Smooth muscle cell (in vitro differentiated cells): ENCODE results near the gene GRHL3. TPM values are rescaled to one million over a fixed set of nuclear protein-coding genes. Genes with fewer than 3 reads are reported as not detected.

Experiments
- DNase-seq: peaks from one replicate; lab custom pipeline; 2025; ENCODE audit not compliant: unreplicated experiment; lab: John Stamatoyannopoulos, UW
- H2AFZ ChIP-seq: fragments of 200-600 bp; sonication (generic); 2 replicates; pipeline ENCODE4 v1.6.0; 2016; ENCODE audit warnings: antibody characterized with exemption, low read depth, mild to moderate bottlenecking
- H3F3A ChIP-seq: fragments of 200-600 bp; sonication (generic); 2 replicates; pipeline ENCODE4 v1.6.0; 2017; ENCODE audit warnings: antibody characterized with exemption, low read depth
- H3K27ac ChIP-seq: fragments of 200-600 bp; sonication (generic); 2 replicates; pipeline ENCODE4 v1.5.1; 2016; ENCODE audit warnings: low read depth, mild to moderate bottlenecking
- H3K27me3 ChIP-seq: fragments of 200-600 bp; sonication (generic); 2 replicates; pipeline ENCODE4 v1.6.1; 2016; ENCODE audit warnings: low read depth, mild to moderate bottlenecking
- H3K36me3 ChIP-seq: fragments of 200-600 bp; sonication (generic); 2 replicates; pipeline ENCODE4 v1.5.1; 2016; ENCODE audit warnings: low read depth
- H3K4me1 ChIP-seq: fragments of 200-600 bp; sonication (generic); 2 replicates; pipeline ENCODE4 v1.5.1; 2016; ENCODE audit warnings: low read depth
- H3K4me2 ChIP-seq: fragments of 200-600 bp; sonication (generic); 2 replicates; pipeline ENCODE4 v1.6.0; 2016; ENCODE audit warnings: mild to moderate bottlenecking
- H3K4me3 ChIP-seq: fragments of 200-600 bp; sonication (generic); 2 replicates; pipeline ENCODE4 v1.5.1; 2016; ENCODE audit warnings: mild to moderate bottlenecking
- H3K79me2 ChIP-seq: fragments of 200-600 bp; sonication (generic); 2 replicates; pipeline ENCODE4 v1.6.0; 2016; ENCODE audit warnings: low read depth, mild to moderate bottlenecking
- H3K9ac ChIP-seq: fragments of 200-600 bp; sonication (generic); 2 replicates; pipeline ENCODE4 v1.6.0; 2016; ENCODE audit warnings: low read depth
- H3K9me3 ChIP-seq: fragments of 200-600 bp; sonication (generic); replicated peaks from 2 replicates; pipeline ENCODE4 v1.5.1; 2016; ENCODE audit warnings: low read depth
- H4K20me1 ChIP-seq: fragments of 200-600 bp; sonication (generic); 2 replicates; pipeline ENCODE4 v1.6.0; 2016; ENCODE audit warnings: low read depth
- WGBS: methylation state at CpG from one replicate; pipeline ENCODE4 v1.1.7; 2016; ENCODE audit warnings: low lambda C conversion rate; 5-methylcytosine and 5-hydroxymethylcytosine counted together
- polyA plus RNA-seq: library from polyadenylated mRNA; unstranded; fragments of >200 nt; fragmentation: Nextera tagmentation; extraction: Ambion mirVana; gene quantifications from 2 replicates; pipeline ENCODE4 v1.2.1, GENCODE V29; 2016
- total RNA-seq: library from RNA; depleted of rRNA; stranded (reverse); fragments of >200 nt; gene quantifications from 2 replicates; pipeline ENCODE4 v1.2.3, GENCODE V29; 2014
- TF ChIP-seq, protein P1 (sequence below): fragments of 200-600 bp; sonication (generic); IDR thresholded peaks from 2 replicates; pipeline ENCODE4 v1.5.1; 2017; ENCODE audit warnings: borderline replicate concordance, mild to moderate bottlenecking, antibody characterized with exemption; ENCODE audit not compliant: insufficient read depth, poor library complexity, severe bottlenecking

Gene GRHL3
- total and polyA plus RNA-seq, 2 experiments from 2014 or later, result 0.87 to 10.5 TPM

DNA sequence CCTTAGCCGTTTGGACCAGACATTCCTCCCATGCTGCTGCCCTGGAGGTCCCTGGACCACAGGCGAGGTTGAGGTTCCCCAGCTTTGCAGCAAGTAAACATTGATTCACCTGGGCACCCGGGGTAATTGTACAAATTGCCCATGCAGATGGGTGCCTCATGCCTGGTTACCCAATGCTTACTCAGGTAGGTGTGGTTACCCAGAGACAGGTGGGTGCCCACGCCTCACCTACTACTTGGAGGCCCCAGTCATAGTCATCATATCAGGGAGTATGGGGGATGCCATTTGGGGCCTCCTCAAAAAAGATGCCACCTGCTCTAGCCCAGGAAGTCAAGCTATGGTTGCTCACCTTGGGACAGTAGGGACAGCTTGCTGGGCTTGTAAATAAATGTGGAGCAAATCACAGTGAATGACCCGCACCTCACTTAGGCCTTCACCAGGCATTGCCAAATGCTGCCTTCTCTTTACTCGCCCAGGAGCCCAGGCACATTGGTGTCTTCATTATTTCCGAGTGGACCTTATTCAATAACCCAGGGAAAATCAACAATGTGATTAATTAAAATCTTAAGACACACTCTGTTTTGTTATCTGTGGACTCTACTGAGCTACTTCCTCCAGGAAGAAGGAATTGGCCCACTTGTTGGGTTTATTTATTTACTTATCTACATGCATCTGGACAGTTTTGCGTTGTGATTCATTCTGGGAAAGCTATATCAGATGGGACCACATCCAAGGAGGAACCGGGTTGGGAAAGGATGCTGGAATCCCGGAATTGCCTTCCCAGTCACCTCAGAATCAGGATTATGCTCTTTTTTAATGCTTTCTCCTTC is 35.6 kb upstream of the GRHL3 start:
- DNase-seq, result no peak
- Histone ChIP-seq H3K4me2 (no peak overlapping the region), H3K27me3 (peaks cover 8% of the 10 kb centered on the region), H3K9ac (no peak overlapping the region), H4K20me1 (no peaks in the 10 kb centered on the region), H2AFZ (no peak overlapping the region), H3K79me2 (no peaks in the 10 kb centered on the region), H3K36me3 (no peaks in the 10 kb centered on the region), H3K4me3 (no peak overlapping the region), H3K9me3 (no peaks in the 10 kb centered on the region), H3K27ac (no peak overlapping the region), H3F3A (no peaks in the 10 kb centered on the region), H3K4me1 (peaks cover 3% of the 10 kb centered on the region)
- 72% methylated on average over 10 of the region's 10 CpGs for WGBS
- TF ChIP-seq, protein P1, sequence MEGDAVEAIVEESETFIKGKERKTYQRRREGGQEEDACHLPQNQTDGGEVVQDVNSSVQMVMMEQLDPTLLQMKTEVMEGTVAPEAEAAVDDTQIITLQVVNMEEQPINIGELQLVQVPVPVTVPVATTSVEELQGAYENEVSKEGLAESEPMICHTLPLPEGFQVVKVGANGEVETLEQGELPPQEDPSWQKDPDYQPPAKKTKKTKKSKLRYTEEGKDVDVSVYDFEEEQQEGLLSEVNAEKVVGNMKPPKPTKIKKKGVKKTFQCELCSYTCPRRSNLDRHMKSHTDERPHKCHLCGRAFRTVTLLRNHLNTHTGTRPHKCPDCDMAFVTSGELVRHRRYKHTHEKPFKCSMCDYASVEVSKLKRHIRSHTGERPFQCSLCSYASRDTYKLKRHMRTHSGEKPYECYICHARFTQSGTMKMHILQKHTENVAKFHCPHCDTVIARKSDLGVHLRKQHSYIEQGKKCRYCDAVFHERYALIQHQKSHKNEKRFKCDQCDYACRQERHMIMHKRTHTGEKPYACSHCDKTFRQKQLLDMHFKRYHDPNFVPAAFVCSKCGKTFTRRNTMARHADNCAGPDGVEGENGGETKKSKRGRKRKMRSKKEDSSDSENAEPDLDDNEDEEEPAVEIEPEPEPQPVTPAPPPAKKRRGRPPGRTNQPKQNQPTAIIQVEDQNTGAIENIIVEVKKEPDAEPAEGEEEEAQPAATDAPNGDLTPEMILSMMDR, result no peak

DNA sequence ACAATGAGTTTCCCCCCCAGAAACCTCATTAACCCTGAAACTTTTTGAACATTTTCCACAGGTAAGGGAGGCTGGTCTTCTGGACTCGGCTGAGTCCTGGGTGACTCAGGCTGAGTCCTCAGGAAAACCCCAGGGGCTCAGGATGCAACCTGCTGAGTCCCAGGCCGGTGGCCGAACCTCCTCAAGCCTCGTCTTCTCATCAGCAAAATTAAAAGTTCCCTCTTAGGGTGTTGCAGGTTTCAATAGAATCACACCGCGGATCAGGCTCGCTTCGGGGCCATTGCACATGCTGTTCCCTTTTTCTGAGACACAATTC is 35.0 kb upstream of the GRHL3 start:
- TF ChIP-seq, protein P1, result no peak
- H2AFZ ChIP-seq, result no peak overlapping the region

DNA sequence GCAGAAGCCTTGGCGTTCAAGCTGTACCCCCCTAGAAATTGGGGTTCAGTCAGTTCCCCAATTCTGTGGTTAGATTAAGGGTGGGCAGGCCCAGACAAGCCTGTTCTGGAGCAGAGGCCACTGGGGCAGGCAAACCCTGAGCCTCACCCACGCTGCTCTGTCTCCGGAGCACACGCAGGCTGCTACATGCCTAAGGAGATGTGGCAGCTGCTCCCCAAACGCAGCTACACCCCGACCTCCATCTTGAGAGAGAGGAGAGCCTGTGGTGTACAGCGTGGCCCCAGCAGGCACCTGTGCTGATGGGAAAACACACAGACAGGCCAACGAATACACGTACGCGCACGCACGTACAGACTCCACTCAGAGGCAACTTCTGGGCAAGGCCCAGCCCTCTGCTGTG is 33.9 kb upstream of the GRHL3 start:
- H2AFZ ChIP-seq, result no peak overlapping the region
- H3K4me1 ChIP-seq, result peaks cover 3% of the 10 kb centered on the region
- H3K36me3 ChIP-seq, result no peaks in the 10 kb centered on the region
- no peaks in the 10 kb centered on the region for H3K9me3 ChIP-seq
- no peaks in the 10 kb centered on the region for H3K27me3 ChIP-seq
- H3K4me2 ChIP-seq, result no peak overlapping the region
- TF ChIP-seq, protein P1, result no peak
- H3K79me2 ChIP-seq, result no peaks in the 10 kb centered on the region
- no peak overlapping the region for H3K27ac ChIP-seq
- no peak overlapping the region for H3K9ac ChIP-seq
- no peak overlapping the region for H3K4me3 ChIP-seq
- WGBS, result 90% methylated on average over 13 of the region's 13 CpGs
- no peaks in the 10 kb centered on the region for H4K20me1 ChIP-seq
- no peak for DNase-seq
- no peaks in the 10 kb centered on the region for H3F3A ChIP-seq

More for the DNA sequence above, 35.0 kb upstream of the GRHL3 start:
- no peak overlapping the region for H3K4me3 ChIP-seq
- H3F3A ChIP-seq, result no peaks in the 10 kb centered on the region
- H3K4me1 ChIP-seq, result peaks cover 3% of the 10 kb centered on the region
- H3K4me2 ChIP-seq, result no peak overlapping the region
- H3K79me2 ChIP-seq, result no peaks in the 10 kb centered on the region
- WGBS, result 91% methylated on average over 8 of the region's 8 CpGs
- no peak overlapping the region for H3K9ac ChIP-seq
- DNase-seq, result no peak
- no peak overlapping the region for H3K27ac ChIP-seq
- H3K27me3 ChIP-seq, result peaks cover 8% of the 10 kb centered on the region
- no peaks in the 10 kb centered on the region for H3K36me3 ChIP-seq
- H4K20me1 ChIP-seq, result no peaks in the 10 kb centered on the region
- H3K9me3 ChIP-seq, result no peaks in the 10 kb centered on the region
